Nephron (organoid): ENCODE data around the gene FHOD3.

Experiments used
- H3K27ac Mint-ChIP-seq, 3 experiments: 2 replicates each; pipeline ENCODE4 v1.8.0; 2020; ENCODE audit warnings: mixed read lengths in 3 of 3, mild to moderate bottlenecking in 2 of 3, moderate library complexity in 1 of 3
- H3K27me3 Mint-ChIP-seq: 2 replicates; pipeline ENCODE4 v1.8.0; 2021; ENCODE audit warnings: low read depth, mild to moderate bottlenecking, moderate library complexity, mixed read lengths
- H3K36me3 Mint-ChIP-seq: 2 replicates; pipeline ENCODE4 v1.8.0; 2020; ENCODE audit warnings: low read depth, mixed read lengths
- H3K4me1 Mint-ChIP-seq: 2 replicates; pipeline ENCODE4 v1.8.0; 2020; ENCODE audit warnings: mixed read lengths
- H3K4me3 Mint-ChIP-seq, 3 experiments: 2 replicates each; pipeline ENCODE4 v1.8.0; 2020; ENCODE audit warnings: mild to moderate bottlenecking in 3 of 3, mixed read lengths in 3 of 3, moderate library complexity in 2 of 3
- H3K9me3 Mint-ChIP-seq: 2 replicates; pipeline ENCODE4 v1.8.0; 2020; ENCODE audit warnings: mixed read lengths
- TF ChIP-seq, protein P1 (sequence below), 3 experiments: fragments of 200-600 bp; sonication (generic); IDR thresholded peaks; one replicate each; pipeline ENCODE4 v1.5.0; 2021; ENCODE audit warnings: antibody characterized with exemption in 3 of 3; ENCODE audit not compliant: unreplicated experiment in 3 of 3

FHOD3 gene

DNA sequence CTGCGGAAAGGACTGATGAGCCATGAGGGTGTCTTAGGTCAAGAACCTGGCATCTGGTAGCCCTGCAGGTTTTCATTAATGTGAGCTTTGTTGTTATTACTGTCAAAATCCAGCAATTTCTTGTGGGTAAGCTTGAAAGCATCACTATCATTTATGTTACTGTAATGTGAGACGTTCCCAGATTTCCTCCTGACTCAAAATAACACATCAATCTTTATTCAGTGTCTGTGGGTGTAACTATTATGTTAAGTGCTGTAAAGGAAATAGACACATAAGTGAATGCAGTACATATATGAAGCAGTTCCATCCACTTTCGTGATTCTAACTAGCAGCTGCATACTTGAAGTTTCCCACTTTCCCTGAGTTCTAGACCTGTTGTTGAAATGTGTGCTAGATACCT is 89.8 kb downstream of the FHOD3 start:
- Mint-ChIP-seq H3K4me3 (no peak overlapping the region), H3K36me3 (no peaks in the 10 kb centered on the region), H3K9me3 (no peaks in the 10 kb centered on the region), H3K27me3 (no peaks in the 10 kb centered on the region), H3K27ac (no peak overlapping the region), H3K4me1 (peaks cover 71% of the 10 kb centered on the region)
- TF ChIP-seq, protein P1, sequence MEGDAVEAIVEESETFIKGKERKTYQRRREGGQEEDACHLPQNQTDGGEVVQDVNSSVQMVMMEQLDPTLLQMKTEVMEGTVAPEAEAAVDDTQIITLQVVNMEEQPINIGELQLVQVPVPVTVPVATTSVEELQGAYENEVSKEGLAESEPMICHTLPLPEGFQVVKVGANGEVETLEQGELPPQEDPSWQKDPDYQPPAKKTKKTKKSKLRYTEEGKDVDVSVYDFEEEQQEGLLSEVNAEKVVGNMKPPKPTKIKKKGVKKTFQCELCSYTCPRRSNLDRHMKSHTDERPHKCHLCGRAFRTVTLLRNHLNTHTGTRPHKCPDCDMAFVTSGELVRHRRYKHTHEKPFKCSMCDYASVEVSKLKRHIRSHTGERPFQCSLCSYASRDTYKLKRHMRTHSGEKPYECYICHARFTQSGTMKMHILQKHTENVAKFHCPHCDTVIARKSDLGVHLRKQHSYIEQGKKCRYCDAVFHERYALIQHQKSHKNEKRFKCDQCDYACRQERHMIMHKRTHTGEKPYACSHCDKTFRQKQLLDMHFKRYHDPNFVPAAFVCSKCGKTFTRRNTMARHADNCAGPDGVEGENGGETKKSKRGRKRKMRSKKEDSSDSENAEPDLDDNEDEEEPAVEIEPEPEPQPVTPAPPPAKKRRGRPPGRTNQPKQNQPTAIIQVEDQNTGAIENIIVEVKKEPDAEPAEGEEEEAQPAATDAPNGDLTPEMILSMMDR (IDR thresholded peaks at IDR 0.05; ENCODE audit: unreplicated experiment in 3 of 3) = no peak

DNA sequence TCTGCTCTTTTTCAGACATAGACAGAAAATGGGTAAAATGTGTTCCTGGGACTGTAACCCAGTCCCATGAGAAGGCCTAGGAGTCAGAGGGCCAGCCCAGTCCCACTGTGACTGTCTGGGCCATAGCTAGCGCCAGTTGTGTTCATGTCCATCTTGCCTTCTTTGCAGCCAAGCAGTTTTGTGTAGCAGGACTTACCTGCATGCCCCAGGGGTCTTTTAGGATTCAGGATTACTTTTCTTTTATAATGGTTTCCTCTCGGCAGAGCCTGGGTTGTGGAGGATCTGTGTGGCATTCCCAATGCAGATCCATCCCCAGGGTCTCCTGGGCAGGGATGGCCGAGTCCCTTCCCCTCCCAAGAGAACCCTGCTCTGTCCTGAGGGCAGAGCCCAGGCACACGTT is 90.8 kb downstream of the FHOD3 start:
- Mint-ChIP-seq H3K27ac (no peak overlapping the region), H3K36me3 (no peaks in the 10 kb centered on the region), H3K27me3 (no peaks in the 10 kb centered on the region), H3K4me1 (peaks cover 70% of the 10 kb centered on the region), H3K9me3 (no peaks in the 10 kb centered on the region), H3K4me3 (no peak overlapping the region)
- TF ChIP-seq, protein P1 (IDR thresholded peaks at IDR 0.05; ENCODE audit: unreplicated experiment in 3 of 3) = no peak

DNA sequence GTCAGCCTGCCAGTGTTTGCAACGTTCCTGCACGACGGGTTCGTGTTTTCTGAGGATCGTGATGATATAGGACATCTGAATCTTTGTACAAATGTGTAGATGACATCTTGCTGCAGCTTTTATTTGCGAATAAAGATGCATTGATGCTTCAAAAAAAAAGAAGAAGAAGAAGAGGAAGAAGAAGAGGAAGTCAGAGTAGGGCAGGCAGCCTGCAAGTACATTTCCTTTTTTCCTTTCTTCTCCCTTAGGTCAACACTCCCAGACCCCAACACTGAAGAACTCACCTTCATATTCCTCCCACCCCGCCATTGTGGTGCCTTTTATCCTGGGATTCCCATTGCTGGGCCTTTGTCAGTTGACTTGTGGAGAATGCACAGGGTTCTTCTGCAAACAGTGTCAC is 91.5 kb downstream of the FHOD3 start:
- TF ChIP-seq, protein P1 (IDR thresholded peaks at IDR 0.05; ENCODE audit: unreplicated experiment in 3 of 3) = no peak
- H3K27ac Mint-ChIP-seq = no peak overlapping the region
- peaks cover 70% of the 10 kb centered on the region for H3K4me1 Mint-ChIP-seq
- peaks cover 5% of the 10 kb centered on the region for H3K36me3 Mint-ChIP-seq
- H3K9me3 Mint-ChIP-seq = peaks cover 5% of the 10 kb centered on the region
- H3K4me3 Mint-ChIP-seq = no peak overlapping the region
- H3K27me3 Mint-ChIP-seq = no peaks in the 10 kb centered on the region

DNA sequence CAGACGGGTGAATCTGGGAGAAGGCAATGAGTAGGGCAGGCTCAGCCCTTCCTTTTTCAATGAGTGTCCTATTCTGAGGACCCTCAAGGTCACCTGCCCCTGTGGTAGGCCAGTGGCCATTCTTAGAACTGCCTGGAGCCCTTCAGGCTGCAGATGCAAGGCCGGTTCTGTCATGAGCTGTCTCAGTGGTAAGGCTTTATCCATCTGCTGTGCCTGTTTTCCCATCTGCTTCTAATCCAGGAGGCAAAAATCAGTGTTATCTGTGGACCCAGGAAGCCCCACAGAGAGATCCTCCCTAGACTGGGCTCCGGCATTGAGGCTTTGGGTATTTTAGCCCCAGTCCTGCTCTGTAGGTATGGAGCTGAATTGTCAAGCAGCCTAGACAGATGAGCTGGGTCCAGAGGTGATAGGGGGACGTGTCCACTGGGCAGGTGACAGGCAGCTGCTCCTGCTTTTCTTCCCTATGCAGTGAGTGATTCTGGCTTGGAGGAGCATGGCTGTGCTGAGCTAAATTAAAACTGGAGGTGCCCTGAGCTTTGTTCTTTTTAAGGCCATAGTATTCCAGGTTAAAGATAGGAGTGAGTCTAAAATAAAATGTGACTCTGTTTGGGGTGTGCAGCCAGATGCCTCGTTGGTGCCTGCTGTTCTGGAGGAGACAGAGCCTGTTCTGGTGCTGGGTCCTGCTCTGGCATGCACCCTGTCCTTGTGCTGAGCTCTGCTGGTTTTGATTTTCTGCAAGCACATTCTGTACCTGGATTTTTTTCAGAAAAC is 92.5 kb downstream of the FHOD3 start:
- TF ChIP-seq, protein P1 (IDR thresholded peaks at IDR 0.05; ENCODE audit: unreplicated experiment in 3 of 3) = no peak
- Mint-ChIP-seq H3K27me3 (no peaks in the 10 kb centered on the region), H3K27ac (peak overlapping the region; percentile 16 to 69 (median 28)), H3K4me1 (peaks cover 67% of the 10 kb centered on the region), H3K4me3 (no peak overlapping the region), H3K36me3 (peaks cover 13% of the 10 kb centered on the region), H3K9me3 (peaks cover 13% of the 10 kb centered on the region)

DNA sequence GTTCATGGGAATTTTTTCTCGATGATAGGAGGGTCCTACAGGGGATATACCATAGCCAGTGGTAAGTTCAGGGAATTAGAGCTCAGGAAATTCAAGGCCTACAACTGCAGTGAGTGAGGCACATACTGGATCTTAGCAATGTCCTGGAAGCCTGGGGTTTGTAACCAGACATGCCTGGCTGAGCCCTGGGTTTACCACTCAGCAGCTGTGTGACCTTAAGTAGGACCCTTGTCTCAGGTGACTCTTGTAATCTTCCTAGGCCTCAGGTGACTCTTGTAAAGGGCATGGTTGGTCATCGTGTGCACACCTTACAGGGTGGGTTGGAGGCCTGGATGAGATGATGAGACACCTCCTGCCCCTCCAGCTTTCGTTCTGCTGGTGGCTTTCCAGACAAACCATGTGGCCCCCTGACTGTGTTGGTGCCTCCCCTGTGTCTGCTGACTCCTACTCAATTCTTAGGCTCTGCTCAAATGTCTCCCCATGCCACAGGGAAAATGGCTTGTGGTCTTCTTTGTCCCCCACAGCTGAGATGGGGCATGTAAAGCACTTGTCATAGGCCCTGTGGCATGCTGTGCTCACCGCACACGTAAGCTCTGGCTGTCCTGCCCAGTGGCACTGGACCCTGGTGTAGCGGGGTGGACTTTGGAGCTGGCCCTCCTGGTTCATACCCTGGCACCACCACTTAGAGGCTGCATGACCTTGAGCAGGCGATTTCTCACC is 94.1 kb downstream of the FHOD3 start:
- Mint-ChIP-seq H3K9me3 (peaks cover 18% of the 10 kb centered on the region), H3K4me1 (peaks cover 61% of the 10 kb centered on the region), H3K27ac (peak overlapping the region; percentile 36 to 62 (median 41)), H3K36me3 (peaks cover 21% of the 10 kb centered on the region), H3K4me3 (no peak overlapping the region), H3K27me3 (no peaks in the 10 kb centered on the region)
- TF ChIP-seq, protein P1 (IDR thresholded peaks at IDR 0.05; ENCODE audit: unreplicated experiment in 3 of 3) = no peak
